ENCODE data around the gene AP5B1. TPM values are rescaled to one million over a fixed set of nuclear protein-coding genes. Genes with fewer than 3 reads are reported as not detected.

Gene AP5B1
- total RNA-seq, 1 donor from 2014 or later = 8.6 TPM

DNA sequence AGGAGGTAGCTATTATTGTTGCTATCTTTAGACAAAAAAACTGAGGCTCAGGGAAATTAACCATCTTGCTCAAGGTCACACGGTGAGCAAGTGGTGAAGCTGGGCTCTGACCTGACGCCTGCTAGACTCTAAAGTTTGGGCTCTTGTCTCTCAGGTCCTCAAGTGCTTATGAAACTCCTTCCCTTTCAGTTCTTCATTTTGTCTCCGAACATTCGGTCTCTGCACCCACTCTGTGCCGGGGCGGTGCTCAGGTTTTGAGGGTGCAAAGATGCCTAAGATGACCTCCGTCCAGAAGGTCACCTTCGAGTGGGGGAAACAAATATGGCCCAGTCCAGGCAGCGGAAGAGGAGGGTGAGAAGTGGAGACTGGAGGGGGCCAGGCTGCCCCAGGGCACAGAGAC lies 22.1 kb upstream of the AP5B1 start:
- no peak for DNase-seq (ENCODE audit: low read depth, low spot score)

DNA sequence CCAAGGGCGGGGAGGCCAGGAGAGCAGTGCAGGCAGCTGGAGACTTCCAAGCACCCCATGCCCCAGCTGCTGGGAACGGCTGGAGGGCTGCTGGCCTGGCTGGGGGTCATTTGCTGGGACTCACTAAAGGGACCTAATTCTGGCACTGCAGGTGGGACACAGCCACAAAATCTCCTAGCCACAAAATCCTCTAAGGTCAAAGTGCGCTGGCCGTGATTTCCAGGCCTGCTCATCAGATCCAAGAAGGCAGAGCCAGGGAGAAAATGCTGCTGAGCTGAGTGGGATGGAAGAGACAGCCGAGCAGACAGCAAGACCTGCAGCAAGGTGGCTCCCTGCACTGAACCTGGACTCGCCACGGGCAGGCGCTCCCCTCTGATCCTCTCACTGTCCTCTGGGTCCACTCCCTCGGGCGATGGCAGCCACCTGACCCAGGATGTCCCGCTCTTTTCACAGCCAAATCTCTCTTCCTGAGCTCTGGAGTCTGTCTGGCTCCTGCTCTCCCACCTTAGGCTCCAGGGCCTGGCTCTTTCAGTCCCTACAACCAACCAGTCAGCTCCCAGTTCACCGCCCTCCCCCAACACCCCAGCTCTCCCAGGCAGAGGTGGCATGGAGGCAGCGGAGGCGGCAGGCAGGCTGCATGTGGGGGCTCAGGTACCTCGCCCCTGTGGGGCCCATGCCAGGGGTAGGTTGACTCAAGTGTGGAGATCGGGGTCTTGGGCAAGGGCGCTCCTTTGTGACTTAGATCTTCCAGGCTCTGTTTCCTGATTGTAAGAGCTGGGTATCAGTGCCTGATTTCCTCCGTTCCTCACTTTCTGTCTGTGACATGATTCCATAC lies 20.6 kb upstream of the AP5B1 start:
- DNase-seq (ENCODE audit: low read depth, low spot score) = no peak

DNA sequence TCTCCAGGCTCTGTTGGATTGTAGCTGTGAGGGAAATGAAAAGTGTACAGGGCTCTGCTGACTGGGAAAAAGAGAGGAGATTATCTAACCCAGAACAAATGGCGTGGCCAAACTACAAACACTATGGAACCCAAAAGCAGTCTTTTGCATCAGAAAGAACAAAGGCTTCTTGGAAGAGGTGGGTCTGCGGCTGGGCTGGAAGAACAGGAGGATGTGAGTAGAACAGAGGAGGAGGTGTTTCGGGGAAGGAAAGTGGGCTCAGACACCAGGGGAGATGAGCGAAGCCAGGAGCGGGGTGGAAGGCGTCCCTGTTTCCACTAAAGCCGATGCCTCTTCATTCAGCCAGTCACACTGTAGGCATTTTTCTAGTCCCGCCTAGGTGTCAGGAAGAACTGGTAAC lies 18.1 kb upstream of the AP5B1 start:
- DNase-seq (ENCODE audit: low read depth, low spot score) = no peak

DNA sequence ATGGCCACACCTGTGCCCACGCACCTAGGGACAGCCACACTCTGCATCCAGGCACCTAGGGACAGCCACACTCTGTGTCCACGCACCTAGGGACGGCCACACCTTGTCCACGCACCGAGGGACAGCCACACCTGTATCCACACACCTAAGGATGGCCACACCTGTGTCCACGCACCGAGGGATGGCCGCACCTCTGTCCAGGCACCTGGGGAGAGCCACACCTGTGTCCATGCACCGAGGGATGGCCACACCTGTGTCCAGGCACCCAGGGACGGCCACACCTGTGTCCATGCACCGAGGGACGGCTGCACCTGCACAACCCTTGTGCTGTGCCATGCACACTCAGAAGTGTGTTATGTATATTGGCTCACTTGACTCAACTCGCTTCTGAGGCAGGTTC lies 16.9 kb upstream of the AP5B1 start:
- DNase-seq (ENCODE audit: low read depth, low spot score) = no peak

DNA sequence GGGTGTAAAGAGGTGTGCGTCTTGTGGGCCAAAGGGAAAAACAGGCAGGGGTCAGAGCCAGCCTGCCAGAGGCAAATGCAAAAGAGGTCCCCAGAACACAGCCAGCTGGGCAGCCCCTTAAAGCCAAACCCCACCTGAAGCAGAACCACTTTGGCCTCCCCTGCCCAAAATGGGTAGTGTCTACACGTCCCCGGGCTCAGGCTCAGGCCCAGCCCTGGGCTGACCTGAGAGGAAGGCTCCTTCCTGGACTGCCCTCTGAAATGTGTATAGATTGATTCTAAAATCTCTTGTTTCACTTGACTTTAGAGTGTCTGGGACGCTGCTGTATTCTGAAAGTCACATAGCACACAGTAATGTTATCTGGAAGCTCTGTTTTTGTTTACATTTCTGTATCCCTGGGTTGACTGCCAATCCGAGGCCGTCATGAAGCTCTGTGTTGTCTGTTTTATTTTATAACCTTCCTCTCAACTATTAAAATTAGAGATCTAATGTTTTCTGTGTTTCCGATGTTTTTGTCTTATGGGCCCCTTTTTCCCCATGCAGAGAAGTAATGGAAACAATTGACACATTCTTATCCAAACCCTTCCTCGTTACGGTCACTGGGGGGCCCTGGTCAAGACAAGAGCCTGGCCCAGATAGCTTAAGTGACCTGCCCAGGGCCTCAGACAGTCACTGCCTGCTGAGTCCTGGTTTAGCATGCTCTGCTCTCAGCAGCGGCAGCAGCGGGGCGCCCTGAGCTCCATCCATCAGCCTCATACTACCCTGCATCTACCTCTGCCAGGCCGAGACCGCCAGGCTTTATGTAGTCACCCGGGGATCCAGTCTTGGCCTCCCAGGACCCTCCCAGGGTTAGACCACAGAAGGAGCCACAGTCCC lies 16.2 kb upstream of the AP5B1 start:
- DNase-seq (ENCODE audit: low read depth, low spot score) = no peak

DNA sequence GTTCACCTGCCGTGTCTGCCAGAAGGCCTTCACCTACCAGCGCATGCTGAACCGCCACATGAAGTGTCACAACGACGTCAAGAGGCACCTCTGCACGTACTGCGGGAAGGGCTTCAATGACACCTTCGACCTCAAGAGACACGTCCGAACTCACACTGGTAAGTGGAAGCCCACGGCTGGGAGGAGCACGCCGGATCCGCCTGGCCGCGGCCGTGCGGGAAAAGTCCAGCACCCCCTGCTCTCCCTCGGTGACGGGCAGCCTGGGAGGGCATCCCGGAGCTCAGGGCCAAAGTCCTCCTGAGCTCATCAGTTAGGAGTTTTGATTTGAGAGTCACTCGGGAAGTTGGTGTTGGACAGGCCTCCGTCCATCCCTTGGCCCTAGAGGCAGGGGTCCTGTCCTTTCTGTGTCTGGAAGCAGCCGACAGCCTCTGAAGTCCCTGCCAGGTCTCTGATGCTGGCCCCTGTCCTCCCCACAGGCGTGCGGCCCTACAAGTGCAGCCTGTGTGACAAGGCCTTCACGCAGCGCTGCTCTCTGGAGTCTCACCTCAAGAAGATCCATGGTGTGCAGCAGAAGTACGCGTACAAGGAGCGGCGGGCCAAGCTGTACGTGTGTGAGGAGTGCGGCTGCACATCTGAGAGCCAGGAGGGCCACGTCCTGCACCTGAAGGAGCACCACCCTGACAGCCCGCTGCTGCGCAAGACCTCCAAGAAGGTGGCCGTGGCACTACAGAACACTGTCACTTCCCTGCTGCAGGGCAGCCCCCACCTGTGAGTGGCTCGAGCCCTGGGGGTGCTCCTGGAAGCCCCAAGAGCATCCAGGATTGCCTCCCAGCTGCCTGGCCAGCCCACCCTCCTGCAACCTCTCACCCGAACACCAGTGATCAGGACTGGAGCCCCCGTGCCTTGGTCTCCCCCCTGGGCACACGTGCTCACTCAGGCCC lies 14.1 kb upstream of the AP5B1 start:
- no peak for DNase-seq (ENCODE audit: low read depth, low spot score)

DNA sequence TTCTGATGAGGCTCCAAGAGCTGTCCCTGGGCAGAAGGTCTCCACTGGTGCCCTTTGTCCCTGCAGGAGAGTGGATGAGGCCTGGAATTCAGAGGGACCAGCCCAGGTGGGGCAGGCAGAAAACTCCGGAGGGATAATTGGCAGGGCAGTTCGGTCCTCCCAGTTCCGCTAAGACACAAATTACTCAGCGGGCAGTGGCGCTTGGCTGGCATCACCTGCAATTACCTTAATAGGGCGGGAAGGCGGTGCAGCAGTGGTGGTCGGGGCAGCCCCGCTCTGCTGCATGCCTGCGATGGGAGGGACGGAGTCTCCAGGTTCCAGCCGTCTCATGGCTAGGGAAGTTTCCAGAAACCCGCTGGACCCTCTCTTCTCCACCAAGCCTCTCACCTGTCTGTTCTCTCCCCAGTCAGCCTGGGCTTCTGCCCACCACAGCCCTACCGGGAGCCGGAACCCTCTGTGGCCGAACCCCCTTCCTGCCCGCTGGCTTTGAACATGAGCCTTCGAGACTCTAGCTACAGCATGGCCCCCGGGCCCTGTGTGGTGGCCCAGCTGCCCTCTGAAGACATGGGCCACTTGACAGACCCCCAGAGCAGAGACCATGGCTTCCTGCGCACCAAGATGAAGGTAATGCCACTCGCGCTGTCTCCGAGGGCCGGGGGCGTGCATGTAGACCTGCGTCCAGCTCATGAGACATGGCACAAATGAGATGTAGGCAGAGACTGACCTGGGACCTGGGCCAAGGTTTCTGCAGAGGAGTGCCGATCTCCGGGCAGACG lies 13.0 kb upstream of the AP5B1 start:
- no peak for DNase-seq (ENCODE audit: low read depth, low spot score)

DNA sequence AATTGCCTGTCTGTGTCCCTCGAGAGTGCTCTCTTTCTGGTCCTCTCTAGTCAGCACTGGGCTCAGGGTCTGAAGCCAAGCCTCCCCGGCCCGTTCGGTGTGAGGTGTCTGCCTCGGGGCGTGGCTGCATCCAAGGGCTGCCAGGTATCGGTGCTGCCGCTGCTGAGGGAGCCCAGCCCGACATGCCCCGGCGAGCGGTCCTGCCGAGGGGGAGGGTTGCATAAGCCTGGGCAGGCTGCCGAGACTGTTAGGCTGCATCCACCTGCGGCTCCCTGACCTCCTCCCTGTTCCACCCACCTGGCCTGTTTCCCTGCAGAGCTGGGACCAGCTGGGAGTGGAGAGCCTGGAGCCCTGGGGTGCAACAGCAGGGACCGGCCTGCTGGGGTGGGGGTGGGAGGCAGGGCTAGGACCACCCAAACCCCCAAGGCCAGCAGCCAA lies 12.4 kb upstream of the AP5B1 start:
- DNase-seq (ENCODE audit: low read depth, low spot score) = no peak

DNA sequence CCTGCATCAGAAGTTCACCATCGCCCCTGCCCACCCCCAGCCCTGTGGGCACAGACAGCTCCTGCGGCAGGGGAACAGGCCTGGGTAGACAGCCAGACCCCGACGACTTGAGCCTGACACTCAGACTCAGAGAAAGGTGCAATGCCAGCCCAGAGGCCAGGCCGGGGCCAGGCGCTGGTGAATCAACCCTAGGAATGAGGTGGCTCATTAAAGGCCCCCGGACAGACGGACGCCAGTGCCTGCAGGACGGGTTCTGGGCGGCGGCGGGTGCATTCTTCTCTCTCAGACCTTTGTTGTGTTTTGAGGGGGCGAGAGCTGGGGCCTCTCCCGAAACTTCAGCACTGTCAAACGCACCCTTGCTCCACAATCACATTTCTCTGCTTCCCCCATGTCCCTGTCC lies 11.7 kb upstream of the AP5B1 start:
- no peak for DNase-seq (ENCODE audit: low read depth, low spot score)

DNA sequence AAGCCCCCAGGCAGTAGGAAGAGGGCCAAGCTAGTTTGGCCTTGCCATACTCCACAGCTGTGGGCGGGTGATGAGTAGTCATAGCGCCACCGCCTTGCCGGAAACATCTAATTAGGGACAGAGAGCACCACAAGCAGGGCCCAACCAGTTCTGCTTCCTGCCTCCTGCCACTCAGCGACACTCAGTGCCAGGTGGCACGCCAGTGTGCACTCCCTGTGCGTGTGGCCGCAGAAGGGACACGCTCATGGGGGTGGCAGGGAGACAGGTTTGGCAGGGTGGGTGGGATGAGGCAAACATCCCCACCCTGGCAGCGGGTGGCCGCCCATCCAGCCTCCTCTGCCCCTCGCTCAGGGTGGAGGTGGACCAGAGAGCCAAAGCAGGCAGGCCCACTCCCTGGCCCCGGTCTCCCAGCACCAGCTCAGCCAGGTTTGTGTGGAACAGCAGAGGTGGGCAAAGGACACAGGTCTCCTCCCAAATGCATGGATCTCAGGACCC lies 11.0 kb upstream of the AP5B1 start:
- DNase-seq (ENCODE audit: low read depth, low spot score) = no peak

DNA sequence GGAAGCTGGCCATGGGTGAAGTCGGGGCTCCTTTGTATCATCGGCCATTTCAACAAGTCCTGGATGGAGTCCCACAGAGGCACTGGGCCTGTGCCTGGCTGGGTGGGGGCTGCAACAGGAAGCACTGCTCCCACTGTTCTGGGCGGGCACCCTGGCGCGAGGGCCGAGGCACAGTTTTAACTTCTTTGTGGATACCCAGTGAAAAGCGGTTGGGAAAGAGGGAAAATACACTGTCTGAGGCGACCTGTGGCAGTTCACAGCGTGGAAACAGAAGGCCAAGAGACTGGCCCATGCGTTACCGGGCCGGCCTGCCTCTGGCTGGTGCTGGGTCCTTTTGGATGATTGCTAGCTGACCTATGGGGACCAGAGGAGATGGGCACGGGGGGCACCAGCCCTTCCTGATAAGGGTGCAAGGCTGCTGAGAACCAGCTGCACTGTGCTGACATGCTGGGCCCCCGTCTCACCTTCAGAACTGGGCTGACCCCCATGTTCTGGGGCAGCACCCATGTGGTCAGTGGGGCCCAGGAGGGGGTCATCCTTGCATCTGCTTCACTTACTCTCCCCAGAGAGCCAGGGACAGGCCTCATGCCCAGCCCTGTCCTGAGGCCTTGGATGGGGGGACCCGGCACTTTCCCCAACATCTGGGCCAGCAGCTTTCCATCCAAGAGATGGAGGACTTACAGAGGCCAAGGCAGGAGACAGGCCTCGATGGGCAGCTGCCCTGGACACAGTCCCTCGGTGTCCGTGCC lies 10.3 kb upstream of the AP5B1 start:
- no peak for DNase-seq (ENCODE audit: low read depth, low spot score)

DNA sequence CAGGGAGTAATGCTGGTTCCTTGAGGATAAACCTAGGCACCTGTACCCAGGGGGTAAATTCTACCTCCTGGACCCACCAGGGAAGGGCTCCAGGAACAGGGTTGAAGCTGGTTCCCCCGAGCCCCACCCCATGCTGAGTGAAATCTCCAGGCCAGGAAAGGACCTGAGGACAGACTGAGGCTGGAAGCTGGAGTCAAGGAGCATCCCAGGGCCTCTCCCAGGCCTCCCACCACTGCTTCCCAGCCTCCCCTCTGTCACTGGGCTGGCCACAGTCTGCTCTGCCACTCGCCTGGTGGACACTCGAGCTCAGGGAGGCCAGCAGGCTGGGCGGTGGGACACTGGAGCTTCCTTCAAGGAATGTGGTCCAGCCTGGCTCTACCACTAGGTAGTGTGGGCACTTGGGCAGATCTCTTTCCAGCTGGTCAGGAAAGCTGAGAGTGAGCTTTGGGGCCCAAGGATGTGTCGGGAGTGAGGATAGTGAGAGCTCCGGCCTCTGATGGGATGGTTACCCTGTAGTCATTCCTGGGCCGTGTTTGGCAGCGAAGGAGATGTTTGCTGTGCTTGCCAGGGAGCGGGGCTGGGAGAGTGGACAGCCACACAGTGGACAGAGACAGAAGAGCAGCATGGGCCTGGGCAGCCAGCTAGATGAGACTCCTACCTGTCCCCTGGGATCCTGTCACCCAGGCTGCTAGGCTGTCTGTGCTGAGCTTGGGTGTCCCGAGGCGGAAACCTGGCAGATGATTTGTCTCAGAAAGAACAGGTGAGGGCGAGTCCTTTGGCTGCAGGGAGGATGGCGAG lies 9.5 kb upstream of the AP5B1 start:
- no peak for DNase-seq (ENCODE audit: low read depth, low spot score)

DNA sequence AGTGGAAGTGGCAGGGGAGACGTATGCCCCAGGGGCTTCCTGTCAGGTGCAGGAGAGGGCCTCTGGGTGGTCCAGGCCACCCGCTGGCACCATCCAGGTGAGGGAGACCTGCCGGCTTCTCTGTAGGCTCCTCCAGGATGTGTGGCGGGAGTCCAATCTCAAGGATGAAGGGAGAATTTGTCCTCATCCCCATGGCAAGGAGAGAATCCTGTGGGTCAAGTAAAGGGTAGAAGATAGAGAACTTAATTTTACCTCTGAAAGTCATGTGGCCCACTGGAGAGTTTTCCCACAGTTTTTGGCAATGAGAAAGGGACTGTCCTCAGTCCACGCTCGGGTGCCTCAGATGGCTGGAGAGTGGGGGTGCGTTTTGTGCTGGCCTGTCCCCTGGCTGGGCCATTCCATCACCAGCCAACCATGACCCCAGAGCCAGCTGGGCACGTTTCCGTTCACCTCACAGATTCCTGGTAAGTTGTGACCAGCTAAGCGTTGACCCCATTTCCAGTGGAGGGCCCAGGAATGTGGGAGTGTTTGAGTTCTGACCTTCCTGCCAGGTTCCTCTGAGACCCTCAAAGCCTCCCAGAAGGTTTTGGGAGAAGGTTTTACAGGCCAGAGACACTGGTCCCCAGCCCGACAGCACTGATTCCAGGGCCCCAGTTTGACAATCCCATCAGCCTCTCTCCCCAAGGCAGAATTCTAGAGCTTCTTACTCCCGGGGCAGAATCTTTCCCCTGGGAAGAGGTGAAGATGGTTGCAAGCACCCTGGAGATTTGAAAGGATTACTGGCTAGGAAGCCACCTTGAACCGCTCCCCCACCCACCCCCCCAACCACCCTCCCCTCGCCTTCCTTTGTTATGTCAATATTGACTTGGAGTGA lies 8.7 kb upstream of the AP5B1 start:
- no peak for DNase-seq (ENCODE audit: low read depth, low spot score)

DNA sequence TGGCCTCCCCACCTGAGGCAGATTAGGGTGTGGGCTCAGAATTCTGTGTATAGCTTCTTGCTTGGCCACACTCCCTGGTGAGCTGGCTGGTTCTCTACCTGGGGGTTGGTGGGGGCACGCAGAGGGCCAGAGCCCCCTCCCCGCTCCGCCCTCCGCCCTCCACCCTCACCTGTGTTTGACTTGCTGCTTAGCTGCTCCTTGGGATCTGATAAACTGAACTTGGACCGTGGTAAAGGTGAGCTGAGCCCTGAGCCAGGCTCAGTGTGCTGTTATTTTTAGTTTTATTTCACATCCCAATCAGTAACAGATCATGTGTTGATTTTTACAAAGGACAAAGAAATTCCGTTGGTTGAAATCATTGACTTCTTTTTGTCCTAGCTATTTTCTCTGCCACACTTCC lies 8.0 kb upstream of the AP5B1 start:
- DNase-seq (ENCODE audit: low read depth, low spot score) = no peak

DNA sequence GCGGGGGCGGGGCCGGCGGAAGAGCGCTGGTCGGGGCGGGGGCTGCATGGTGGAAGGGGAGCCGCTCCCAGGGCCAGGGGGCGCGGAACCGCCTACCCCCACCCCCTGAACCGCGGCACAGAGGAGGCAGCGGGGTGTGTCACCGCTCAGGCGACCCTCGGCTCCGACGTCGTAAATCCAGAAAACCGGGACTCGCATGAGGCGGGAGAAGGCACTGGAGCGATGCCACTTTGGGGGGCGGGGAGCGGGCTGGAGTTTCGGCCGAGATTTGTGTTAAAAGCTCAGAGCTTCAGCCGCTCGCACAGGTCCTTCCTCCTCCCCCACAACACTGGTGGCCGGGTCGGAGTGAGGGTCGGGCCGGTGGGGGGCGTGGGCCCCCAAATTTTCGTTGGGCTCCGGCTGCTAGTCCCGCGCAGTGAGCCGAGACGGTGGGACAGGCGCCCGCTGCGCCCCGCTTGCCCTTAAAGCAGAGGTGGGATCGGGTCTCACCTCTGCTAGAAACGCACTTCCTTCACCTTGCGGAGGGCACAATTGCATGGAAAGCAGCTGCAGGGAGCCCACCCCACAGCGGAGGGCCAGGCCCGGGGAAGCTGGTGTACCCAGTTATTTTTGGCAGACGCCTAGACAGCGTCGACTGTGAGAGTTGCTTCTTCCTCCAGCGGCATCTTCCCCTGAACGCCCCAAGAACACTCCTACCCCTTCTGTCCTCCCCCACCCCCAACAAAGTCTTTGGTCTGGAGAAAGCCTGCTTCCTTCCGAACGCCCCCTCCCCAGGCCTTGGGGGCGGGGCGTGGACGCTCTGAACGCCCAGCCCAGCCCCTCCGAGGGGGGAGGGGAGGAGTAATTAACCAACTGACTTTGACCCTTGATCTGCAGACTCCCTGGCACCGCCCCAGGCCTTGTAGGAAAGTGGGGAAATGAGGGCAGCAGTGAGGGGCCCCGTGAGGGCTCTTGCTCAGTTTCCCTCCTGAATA lies 7.2 kb upstream of the AP5B1 start:
- DNase-seq (ENCODE audit: low read depth, low spot score) = no peak

DNA sequence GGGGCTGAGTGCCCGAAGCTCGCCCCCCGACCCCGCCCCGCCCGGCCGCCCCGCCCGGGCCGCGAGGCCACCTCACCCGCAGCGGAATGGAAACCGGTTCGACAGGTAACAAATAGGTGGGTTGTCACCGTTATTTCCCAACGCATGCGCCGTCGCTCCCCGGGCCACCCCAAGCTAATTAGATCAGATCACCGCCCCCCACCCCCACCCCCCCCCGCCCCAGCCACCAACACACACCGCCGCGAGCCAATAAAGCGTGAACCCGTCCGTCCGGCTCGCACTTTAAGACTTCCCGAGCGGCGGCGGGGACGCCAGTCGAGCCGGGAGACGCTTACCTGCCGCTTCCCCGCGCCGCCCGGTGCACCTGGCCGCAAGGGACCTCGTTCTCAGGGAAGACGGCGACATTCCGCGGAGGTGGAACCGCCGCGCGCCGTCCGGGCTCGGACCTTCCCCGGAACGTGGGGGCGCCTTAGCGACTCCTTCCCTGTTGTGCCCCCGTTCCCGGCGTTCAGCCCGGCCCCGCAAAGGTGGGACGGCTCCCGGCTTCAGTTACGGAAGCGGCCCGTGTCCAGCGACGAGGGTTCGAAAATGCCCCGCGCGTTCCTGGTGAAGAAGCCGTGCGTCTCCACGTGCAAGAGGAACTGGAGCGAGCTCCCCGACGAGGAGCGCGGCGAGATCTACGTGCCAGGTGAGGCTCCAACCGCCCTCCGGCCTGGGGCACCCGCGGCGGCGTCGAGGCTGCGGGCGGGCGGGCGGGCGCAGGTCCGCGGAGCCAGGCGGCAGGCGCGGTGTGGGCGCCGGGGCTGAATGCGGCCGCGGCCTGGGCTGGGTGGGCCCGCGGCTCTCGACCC lies 6.2 kb upstream of the AP5B1 start, which contains the start of gene OVOL1:
Gene OVOL1 (plus strand): TSS at position 278 of the 851 bp plus-strand sequence. CDS start 311 bp downstream, at position 589.
- DNase-seq (ENCODE audit: low read depth, low spot score) = no peak
